Panc1 (cell line): ENCODE data around the gene TMEM108. TPM values are rescaled to one million over a fixed set of nuclear protein-coding genes. Genes with fewer than 3 reads are reported as not detected.

Experiments
- ATAC-seq: fragments of 200-7000 bp; cut with Tn5 transposase; 2 replicates; pipeline ENCODE4 v1.9.1; 2020; ENCODE audit warnings: mild to moderate bottlenecking, moderate library complexity
- BruUV-seq: library from RNA; stranded (reverse); fragments of 400-500 nt; replicated peaks from 2 replicates; lab custom pipeline; 2021; lab: Mats Ljungman, UMichigan
- CTCF ChIA-PET: fragments of 300-600 bp; sonication (Branson Sonifier 250); formaldehyde crosslinking; loops from one replicate; lab custom pipeline; 2022; ENCODE audit warnings: antibody characterized with exemption; lab: Charles Lee
- POLR2A ChIA-PET: fragments of 300-600 bp; sonication (Branson Sonifier 250); formaldehyde crosslinking; loops from one replicate; lab custom pipeline; 2022; ENCODE audit warnings: antibody characterized with exemption; lab: Charles Lee
- DNase-seq: peaks from one replicate; pipeline ENCODE4 v3.0.0-alpha.2; 2010; ENCODE audit warnings: low read depth, low spot score
- H3K27ac ChIP-seq: 2 replicates; pipeline ENCODE4 v1.5.1; 2011; ENCODE audit warnings: mild to moderate bottlenecking, low read length, inconsistent platforms
- H3K27me3 ChIP-seq: fragments of 200-500 bp; sonication (Bioruptor generic); 2 replicates; pipeline ENCODE4 v1.6.0; 2014; ENCODE audit warnings: low read length, inconsistent platforms; ENCODE audit not compliant: control insufficient read depth, insufficient read depth
- H3K36me3 ChIP-seq: fragments of 200-500 bp; sonication (Bioruptor generic); 2 replicates; pipeline ENCODE4 v1.5.1; 2014; ENCODE audit warnings: inconsistent platforms, mild to moderate bottlenecking, low read length, moderate library complexity; ENCODE audit not compliant: control insufficient read depth, insufficient read depth
- H3K4me1 ChIP-seq: 2 replicates; pipeline ENCODE4 v1.5.1; 2011; ENCODE audit warnings: inconsistent platforms, mild to moderate bottlenecking, low read length, moderate library complexity; ENCODE audit not compliant: control insufficient read depth, insufficient read depth
- H3K4me3 ChIP-seq, 2 experiments: 2 replicates each; pipeline ENCODE4 v1.5.1; 2011 to 2012; ENCODE audit warnings: low read depth in 2 of 2, low read length in 2 of 2, mild to moderate bottlenecking in 2 of 2, inconsistent platforms in 1 of 2, moderate library complexity in 1 of 2
- H3K9me3 ChIP-seq: fragments of 200-500 bp; sonication (Bioruptor generic); 2 replicates; pipeline ENCODE4 v1.5.1; 2014; ENCODE audit warnings: low read depth, mild to moderate bottlenecking, inconsistent platforms, low read length, moderate library complexity; ENCODE audit not compliant: control insufficient read depth, insufficient read depth
- CTCF ChIP-seq: fragments of 450-650 bp; IDR thresholded peaks from 2 replicates; pipeline ENCODE4 v1.5.1; 2017; ENCODE audit warnings: mild to moderate bottlenecking
- POLR2AphosphoS5 ChIP-seq: IDR thresholded peaks from 2 replicates; pipeline ENCODE4 v1.6.1; 2012; ENCODE audit warnings: mild to moderate bottlenecking, low read depth, low read length, moderate library complexity
- REST ChIP-seq, 2 experiments: IDR thresholded peaks; 2 replicates each; pipeline ENCODE4 v1.6.1; 2011 to 2012; ENCODE audit warnings: low read depth in 2 of 2, control low read depth in 1 of 2, low read length in 1 of 2, mild to moderate bottlenecking in 1 of 2, moderate library complexity in 1 of 2; ENCODE audit not compliant: insufficient read depth in 1 of 2
- SIN3A ChIP-seq: IDR thresholded peaks from 2 replicates; pipeline ENCODE4 v1.6.1; 2012; ENCODE audit warnings: low read depth, mild to moderate bottlenecking, low read length, moderate library complexity, borderline replicate concordance; ENCODE audit not compliant: insufficient read depth
- TCF7L2 ChIP-seq: IDR thresholded peaks from 2 replicates; pipeline ENCODE4 v1.6.1; 2011; ENCODE audit warnings: mild to moderate bottlenecking, low read depth, low read length, inconsistent platforms
- in situ Hi-C: cut with HindIII; loops from 2 replicates; pipeline ENCODE4 v1.10.0; 2016; ENCODE audit warnings: low sequenced_read_pairs, low pct_unique_long_range_greater_than_20kb
- intact Hi-C: fragments of 100-400 bp; cut with micrococcal nuclease; formaldehyde crosslinking; loops from one replicate; pipeline ENCODE4 v1.10.0; 2022; ENCODE audit not compliant: unreplicated experiment
- total RNA-seq: library from RNA; stranded (reverse); gene quantifications from one replicate; pipeline ENCODE4 v1.2.1, GENCODE V29; 2021; ENCODE audit not compliant: unreplicated experiment

Gene TMEM108
- total RNA-seq, 1 experiment from 2014 or later, result 0.41 TPM

- ChIA-PET POLR2A (no interaction called here), CTCF (no interaction called here)
- Histone ChIP-seq H3K27me3 (peaks cover 14% of the 10 kb centered on the region), H3K4me1 (no peaks in the 10 kb centered on the region), H3K36me3 (no peaks in the 10 kb centered on the region), H3K4me3 (no peak overlapping the region), H3K27ac (no peak overlapping the region), H3K9me3 (no peaks in the 10 kb centered on the region)
- ATAC-seq (no peak), DNase-seq (no peak)
- in situ Hi-C loops (no loop called here), intact Hi-C loops (no loop called here)
- no TSS peak for BruUV-seq
- TF ChIP-seq CTCF, result no peak
- TF ChIP-seq TCF7L2, result no peak
- no peak for TF ChIP-seq POLR2AphosphoS5
- TF ChIP-seq SIN3A, result no peak
- TF ChIP-seq REST (IDR thresholded peaks at IDR 0.05; ENCODE audit: insufficient read depth in 1 of 2, low read depth in 2 of 2, low read length in 1 of 2), result no peak
Observed at GRCh38 chr3:133269393-133269792, 231.2 kb downstream of the TMEM108 start.

- no peak overlapping the region for H3K27ac ChIP-seq
- no peak for ATAC-seq
- in situ Hi-C loops (no loop called here), intact Hi-C loops (no loop called here)
- H3K4me3 ChIP-seq, result no peak overlapping the region
- no peak for DNase-seq
- ChIA-PET POLR2A (no interaction called here), CTCF (no interaction called here)
- H3K36me3 ChIP-seq, result no peaks in the 10 kb centered on the region
- no peaks in the 10 kb centered on the region for H3K4me1 ChIP-seq
- no TSS peak for BruUV-seq
- H3K27me3 ChIP-seq, result peaks cover 10% of the 10 kb centered on the region
- no peak for TF ChIP-seq TCF7L2
- H3K9me3 ChIP-seq, result no peaks in the 10 kb centered on the region
Observed at GRCh38 chr3:133270631-133271030, 232.4 kb downstream of the TMEM108 start.

GRCh38 chr3:133271042-133271441 lies 232.9 kb downstream of the TMEM108 start:
- Histone ChIP-seq H3K9me3 (no peaks in the 10 kb centered on the region), H3K4me3 (no peak overlapping the region), H3K36me3 (no peaks in the 10 kb centered on the region), H3K27me3 (peaks cover 6% of the 10 kb centered on the region), H3K4me1 (no peaks in the 10 kb centered on the region), H3K27ac (no peak overlapping the region)
- ChIA-PET POLR2A (no interaction called here), CTCF (no interaction called here)
- DNase-seq (no peak), ATAC-seq (no peak)
- in situ Hi-C loops (no loop called here), intact Hi-C loops (no loop called here)
- BruUV-seq, result no TSS peak
- no peak for TF ChIP-seq CTCF
- no peak for TF ChIP-seq POLR2AphosphoS5
- TF ChIP-seq SIN3A, result no peak
- no peak for TF ChIP-seq TCF7L2
- no peak for TF ChIP-seq REST (IDR thresholded peaks at IDR 0.05; ENCODE audit: insufficient read depth in 1 of 2, low read depth in 2 of 2, low read length in 1 of 2)
